Ishikawa (cell line): ENCODE results near the gene CHAT.

Source experiments
- CEBPB ChIP-seq: IDR thresholded peaks from 2 replicates; pipeline ENCODE4 v1.6.1; 2012
- CREB1 ChIP-seq: IDR thresholded peaks from 2 replicates; pipeline ENCODE4 v1.6.1; 2012; ENCODE audit warnings: low read depth
- EGR1 ChIP-seq: IDR thresholded peaks from 2 replicates; pipeline ENCODE4 v1.6.1; 2012
- EP300 ChIP-seq: IDR thresholded peaks from 2 replicates; pipeline ENCODE4 v1.6.1; 2012; ENCODE audit warnings: borderline replicate concordance
- FOXM1 ChIP-seq: IDR thresholded peaks from 2 replicates; pipeline ENCODE4 v1.6.1; 2012; ENCODE audit warnings: low read depth, borderline replicate concordance
- MAX ChIP-seq: IDR thresholded peaks from 2 replicates; pipeline ENCODE4 v1.6.1; 2012
- NFIC ChIP-seq: IDR thresholded peaks from 2 replicates; pipeline ENCODE4 v1.6.1; 2012
- RAD21 ChIP-seq: IDR thresholded peaks from 2 replicates; pipeline ENCODE4 v1.6.1; 2012; ENCODE audit warnings: low read depth
- REST ChIP-seq: IDR thresholded peaks from 2 replicates; pipeline ENCODE4 v1.6.1; 2012; ENCODE audit warnings: low read depth, mild to moderate bottlenecking
- TAF1 ChIP-seq: IDR thresholded peaks from 2 replicates; pipeline ENCODE4 v1.6.1; 2012; ENCODE audit warnings: low read depth, mild to moderate bottlenecking
- TCF12 ChIP-seq: IDR thresholded peaks from 2 replicates; pipeline ENCODE4 v1.6.1; 2012; ENCODE audit warnings: low read depth
- TEAD4 ChIP-seq: IDR thresholded peaks from 2 replicates; pipeline ENCODE4 v1.6.1; 2012
- USF1 ChIP-seq: IDR thresholded peaks from 2 replicates; pipeline ENCODE4 v1.6.1; 2012
- YY1 ChIP-seq: IDR thresholded peaks from 2 replicates; pipeline ENCODE4 v1.6.1; 2012; ENCODE audit warnings: low read depth
- ZBTB7A ChIP-seq: IDR thresholded peaks from 2 replicates; pipeline ENCODE4 v1.6.1; 2012; ENCODE audit warnings: low read depth

Gene CHAT

GRCh38 chr10:49649294-49649693 is 35.5 kb downstream of the CHAT start:
- TF ChIP-seq ZBTB7A = no peak
- TF ChIP-seq MAX = no peak
- no peak for TF ChIP-seq REST
- no peak for TF ChIP-seq YY1
- no peak for TF ChIP-seq TEAD4
- no peak for TF ChIP-seq CEBPB
- no peak for TF ChIP-seq EP300

- TF ChIP-seq MAX (no peak), FOXM1 (no peak), TCF12 (no peak), ZBTB7A (no peak), USF1 (no peak), EGR1 (no peak), RAD21 (no peak), CREB1 (no peak), CEBPB (no peak), YY1 (no peak)
Measured at GRCh38 chr10:49649936-49650723, 36.3 kb downstream of the CHAT start.

- TF ChIP-seq CEBPB (no peak), MAX (no peak), CREB1 (no peak)
Measured at GRCh38 chr10:49650724-49651034, 36.8 kb downstream of the CHAT start.

- TF ChIP-seq FOXM1 (no peak), TEAD4 (no peak), NFIC (no peak), EGR1 (no peak), REST (no peak), TCF12 (no peak), CEBPB (no peak), USF1 (no peak), MAX (no peak), CREB1 (no peak), YY1 (no peak)
Measured at GRCh38 chr10:49651039-49651835, 37.4 kb downstream of the CHAT start.

GRCh38 chr10:49651917-49652316 is 38.1 kb downstream of the CHAT start:
- no peak for TF ChIP-seq REST
- no peak for TF ChIP-seq TCF12
- TF ChIP-seq EP300 = no peak
- no peak for TF ChIP-seq RAD21
- no peak for TF ChIP-seq TAF1
- TF ChIP-seq USF1 = no peak
- TF ChIP-seq YY1 = no peak
- TF ChIP-seq TEAD4 = no peak
- TF ChIP-seq EGR1 = no peak
- TF ChIP-seq ZBTB7A = no peak
- no peak for TF ChIP-seq FOXM1
- TF ChIP-seq CREB1 = no peak
- no peak for TF ChIP-seq NFIC
- TF ChIP-seq CEBPB = no peak
- TF ChIP-seq MAX = no peak
